Endothelial cell of umbilical vein (primary cell): ENCODE results near the gene PIGZ. TPM values are rescaled to one million over a fixed set of nuclear protein-coding genes. Genes with fewer than 3 reads are reported as not detected.

Experiments used
- BruUV-seq: library from RNA; stranded (reverse); fragments of 400-500 nt; replicated peaks from 2 replicates; lab custom pipeline; 2021; lab: Mats Ljungman, UMichigan
- CTCF ChIA-PET: fragments of 300-600, 350-600 bp; sonication (Branson Sonifier 250); formaldehyde crosslinking; loops from one replicate; lab custom pipeline; 2021; ENCODE audit warnings: antibody characterized with exemption, inconsistent platforms; lab: Charles Lee
- POLR2A ChIA-PET: fragments of 300-600, 350-600 bp; sonication (Branson Sonifier 250); formaldehyde crosslinking; loops from one replicate; lab custom pipeline; 2021; ENCODE audit warnings: antibody characterized with exemption, inconsistent platforms; lab: Charles Lee
- DNase-seq: peaks from one replicate; pipeline ENCODE4 v3.0.0-alpha.2; 2011; ENCODE audit warnings: low read depth, low spot score
- FAIRE-seq: peaks from 2 replicates; lab custom pipeline; 2011; peaks lifted over from hg19 to GRCh38; lab: Jason Lieb, UNC
- H2AFZ ChIP-seq: 2 replicates; pipeline ENCODE4 v1.6.0; 2012; ENCODE audit warnings: low read depth, low read length, control low read depth, inconsistent platforms
- H3K27ac ChIP-seq: 2 replicates; pipeline ENCODE4 v1.5.1; 2011; ENCODE audit warnings: low read depth, mild to moderate bottlenecking, control low read depth, low read length, moderate library complexity; ENCODE audit not compliant: insufficient read depth
- H3K27me3 ChIP-seq, 2 experiments: 2 replicates each; pipeline versions ENCODE4 v1.6.0 to v1.6.1; 2011; ENCODE audit warnings: low read length in 2 of 2, mixed read lengths in 1 of 2; ENCODE audit not compliant: control insufficient read depth in 2 of 2, insufficient read depth in 2 of 2
- H3K36me3 ChIP-seq, 2 experiments: 2 replicates in 1 of 2; 3 replicates in 1 of 2; pipeline ENCODE4 v1.5.1; 2011; ENCODE audit warnings: low read length in 2 of 2, mild to moderate bottlenecking in 1 of 2, moderate library complexity in 1 of 2; ENCODE audit not compliant: control insufficient read depth in 2 of 2, insufficient read depth in 2 of 2; ENCODE audit errors: extremely low read depth in 1 of 2
- H3K4me1 ChIP-seq: 3 replicates; pipeline ENCODE4 v1.5.1; 2011; ENCODE audit warnings: mild to moderate bottlenecking, low read length; ENCODE audit not compliant: control insufficient read depth, insufficient read depth; ENCODE audit errors: extremely low read depth
- H3K4me2 ChIP-seq: 2 replicates; pipeline ENCODE4 v1.6.1; 2011; ENCODE audit warnings: low read length, control low read depth, mixed read lengths; ENCODE audit not compliant: insufficient read depth
- H3K4me3 ChIP-seq, 3 experiments: fragments of 200-600 bp in 1 of 3; sonication (generic), shearing (Covaris generic) in 1 of 3; replicated peaks in 1 of 3; 2 replicates each; pipeline ENCODE4 v1.5.1; 2011 to 2016; ENCODE audit warnings: control low read depth in 3 of 3, low read length in 3 of 3, mild to moderate bottlenecking in 2 of 3, inconsistent platforms in 1 of 3, low read depth in 1 of 3, moderate library complexity in 1 of 3; ENCODE audit not compliant: insufficient read depth in 1 of 3
- H3K79me2 ChIP-seq: 2 replicates; pipeline ENCODE4 v1.6.0; 2012; ENCODE audit warnings: low read length, inconsistent platforms; ENCODE audit not compliant: control insufficient read depth, insufficient read depth
- H3K9ac ChIP-seq: replicated peaks from 2 replicates; pipeline ENCODE3; 2011; ENCODE audit warnings: low read length, control low read depth; ENCODE audit not compliant: insufficient read depth; ENCODE audit errors: extremely low read depth
- H3K9me1 ChIP-seq: replicated peaks from 3 replicates; pipeline ENCODE4 v1.6.0; 2011; ENCODE audit warnings: mild to moderate bottlenecking, low read length; ENCODE audit not compliant: control insufficient read depth, insufficient read depth; ENCODE audit errors: extremely low read depth
- H3K9me3 ChIP-seq: replicated peaks from 2 replicates; pipeline ENCODE4 v1.5.1; 2012; ENCODE audit warnings: low read length, inconsistent platforms; ENCODE audit not compliant: control insufficient read depth, insufficient read depth
- H4K20me1 ChIP-seq: replicated peaks from 2 replicates; pipeline ENCODE3; 2011; ENCODE audit warnings: mild to moderate bottlenecking, low read length; ENCODE audit not compliant: control insufficient read depth, insufficient read depth; ENCODE audit errors: extremely low read depth
- EZH2 ChIP-seq: IDR thresholded peaks from 2 replicates; pipeline ENCODE4 v1.6.1; 2012; ENCODE audit warnings: borderline replicate concordance, low read depth, mild to moderate bottlenecking, moderate library complexity, low read length, inconsistent platforms; ENCODE audit not compliant: severe bottlenecking
- FOS ChIP-seq: IDR thresholded peaks from 2 replicates; pipeline ENCODE4 v1.6.1; 2011; ENCODE audit warnings: mild to moderate bottlenecking, low read length, moderate library complexity, borderline replicate concordance; ENCODE audit not compliant: insufficient read depth
- GATA2 ChIP-seq: IDR thresholded peaks from 2 replicates; pipeline ENCODE4 v1.7.0; 2011; ENCODE audit warnings: low read depth, mild to moderate bottlenecking, moderate library complexity, mixed read lengths, low read length; ENCODE audit not compliant: insufficient read length, insufficient read depth
- JUN ChIP-seq: IDR thresholded peaks from 2 replicates; pipeline ENCODE4 v1.6.1; 2011; ENCODE audit warnings: borderline replicate concordance, low read depth; ENCODE audit not compliant: insufficient read length, insufficient read depth
- MYC ChIP-seq: IDR thresholded peaks from one replicate; pipeline ENCODE4 v1.6.1; 2011; ENCODE audit warnings: mild to moderate bottlenecking, low read depth, low read length
- POLR2A ChIP-seq: IDR thresholded peaks from 2 replicates; pipeline ENCODE4 v1.6.1; 2012; ENCODE audit warnings: low read depth, mild to moderate bottlenecking, control low read depth, low read length
- POLR2AphosphoS5 ChIP-seq: IDR thresholded peaks from 2 replicates; pipeline ENCODE4 v1.6.1; 2012; ENCODE audit warnings: low read depth, mild to moderate bottlenecking, control low read depth, low read length, moderate library complexity; ENCODE audit not compliant: insufficient read depth
- dilution Hi-C: fragments of 300-500 bp; cut with MboI; formaldehyde crosslinking; loops from one replicate; pipeline ENCODE4 v1.15.0; 2019; ENCODE audit warnings: low sequenced_read_pairs; ENCODE audit not compliant: extremely low pct_ligation_motif_present
- intact Hi-C: fragments of 100-400 bp; cut with micrococcal nuclease; formaldehyde crosslinking; loops from one replicate; pipeline ENCODE4 v1.10.0; 2022
- polyA plus RNA-seq, 4 experiments: library from polyadenylated mRNA; depleted of rRNA in 3 of 4; stranded (reverse) in 3 of 4; unstranded in 1 of 4; fragments of >200 nt; gene quantifications; 2 replicates each; pipeline versions ENCODE4 v1.2.1 to v1.2.3, GENCODE V29; 2011 to 2012; ENCODE audit warnings: missing spikeins in 1 of 4
- total RNA-seq: library from RNA; stranded (reverse); gene quantifications from 2 replicates; pipeline ENCODE4 v1.2.3, GENCODE V29; 2021
- TF ChIP-seq, protein P1 (sequence below): IDR thresholded peaks from 2 replicates; pipeline ENCODE4 v1.6.1; 2011; ENCODE audit not compliant: insufficient read depth, insufficient read length
- TF ChIP-seq, protein P2 (sequence below), 2 donors: IDR thresholded peaks; 1 replicate in 1 of 2; 2 replicates in 1 of 2; pipeline ENCODE4 v1.5.1; 2011; ENCODE audit warnings: low read length in 2 of 2, mild to moderate bottlenecking in 2 of 2, moderate library complexity in 2 of 2, control low read depth in 1 of 2, inconsistent platforms in 1 of 2, low read depth in 1 of 2; ENCODE audit not compliant: insufficient read depth in 1 of 2; ENCODE audit errors: extremely low read depth in 1 of 2

PIGZ gene
- total and polyA plus RNA-seq, 2 donors (not counting 3 experiments of a cell fraction or from before 2014, with no cell fraction given) = 6.0 to 6.5 TPM

DNA sequence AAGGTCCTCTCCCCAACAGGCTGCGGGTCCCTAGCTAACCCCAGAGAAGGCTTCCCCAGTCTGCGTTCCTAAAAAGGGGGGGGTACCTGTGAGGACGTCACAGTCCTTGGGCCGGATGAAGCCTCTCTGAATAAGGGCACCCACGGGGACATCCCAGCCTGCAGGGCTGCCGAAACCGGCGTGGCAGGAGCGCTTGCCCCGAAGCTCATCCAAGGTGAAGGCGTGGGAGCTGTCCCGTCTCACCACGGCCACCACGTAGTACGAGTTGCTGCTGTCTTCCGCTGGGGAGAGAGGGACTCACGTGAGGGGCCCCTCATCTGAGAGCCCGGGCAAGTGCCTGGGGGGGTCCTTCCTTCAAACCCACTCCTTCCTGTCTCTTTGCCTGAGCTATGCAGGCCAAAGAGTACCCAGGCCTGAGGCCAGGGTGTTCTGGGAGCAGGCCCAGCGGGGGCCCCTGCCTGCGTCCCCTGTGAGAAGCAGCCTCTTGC, 40.9 kb upstream of the PIGZ start:
- Histone ChIP-seq H3K79me2 (no peaks in the 10 kb centered on the region), H2AFZ (no peak overlapping the region), H3K9ac (no peak overlapping the region), H3K36me3 (no peaks in the 10 kb centered on the region), H3K27me3 (no peaks in the 10 kb centered on the region), H3K4me2 (no peak overlapping the region), H3K27ac (no peak overlapping the region), H3K9me1 (no peaks in the 10 kb centered on the region), H3K9me3 (no peaks in the 10 kb centered on the region), H3K4me1 (no peaks in the 10 kb centered on the region), H3K4me3 (no peak overlapping the region), H4K20me1 (no peaks in the 10 kb centered on the region)
- DNase-seq (no peak), FAIRE-seq (no peak)
- dilution Hi-C loops = no loop called here
- TF ChIP-seq, protein P1, sequence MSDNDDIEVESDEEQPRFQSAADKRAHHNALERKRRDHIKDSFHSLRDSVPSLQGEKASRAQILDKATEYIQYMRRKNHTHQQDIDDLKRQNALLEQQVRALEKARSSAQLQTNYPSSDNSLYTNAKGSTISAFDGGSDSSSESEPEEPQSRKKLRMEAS = no peak
- TF ChIP-seq, protein P2, sequence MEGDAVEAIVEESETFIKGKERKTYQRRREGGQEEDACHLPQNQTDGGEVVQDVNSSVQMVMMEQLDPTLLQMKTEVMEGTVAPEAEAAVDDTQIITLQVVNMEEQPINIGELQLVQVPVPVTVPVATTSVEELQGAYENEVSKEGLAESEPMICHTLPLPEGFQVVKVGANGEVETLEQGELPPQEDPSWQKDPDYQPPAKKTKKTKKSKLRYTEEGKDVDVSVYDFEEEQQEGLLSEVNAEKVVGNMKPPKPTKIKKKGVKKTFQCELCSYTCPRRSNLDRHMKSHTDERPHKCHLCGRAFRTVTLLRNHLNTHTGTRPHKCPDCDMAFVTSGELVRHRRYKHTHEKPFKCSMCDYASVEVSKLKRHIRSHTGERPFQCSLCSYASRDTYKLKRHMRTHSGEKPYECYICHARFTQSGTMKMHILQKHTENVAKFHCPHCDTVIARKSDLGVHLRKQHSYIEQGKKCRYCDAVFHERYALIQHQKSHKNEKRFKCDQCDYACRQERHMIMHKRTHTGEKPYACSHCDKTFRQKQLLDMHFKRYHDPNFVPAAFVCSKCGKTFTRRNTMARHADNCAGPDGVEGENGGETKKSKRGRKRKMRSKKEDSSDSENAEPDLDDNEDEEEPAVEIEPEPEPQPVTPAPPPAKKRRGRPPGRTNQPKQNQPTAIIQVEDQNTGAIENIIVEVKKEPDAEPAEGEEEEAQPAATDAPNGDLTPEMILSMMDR (IDR thresholded peaks at IDR 0.05; ENCODE audit: extremely low read depth in 1 of 2, insufficient read depth in 1 of 2, low read depth in 1 of 2, low read length in 2 of 2) = no peak
- TF ChIP-seq POLR2A = no peak
- TF ChIP-seq EZH2 = no peak
- TF ChIP-seq FOS = no peak
- no peak for TF ChIP-seq JUN
- TF ChIP-seq POLR2AphosphoS5 = no peak
- no peak for TF ChIP-seq GATA2
- TF ChIP-seq MYC = no peak
- intact Hi-C loops = loop anchor here (10.0 kb wide), 1 partner anchor 505 kb away; no protein-coding TSS in a partner anchor
- no TSS peak for BruUV-seq
- ChIA-PET CTCF (interaction anchor here (1.3 to 2.3 kb wide), 2 partner anchors 9 to 20 kb away, joined by 3 to 9 read pairs; partner anchors contain the start of gene MELTF), POLR2A (no interaction called here)
